HG02885 (cell line): ENCODE data around the gene DIPK1B.

ENCODE experiments used
- ATAC-seq: cut with Tn5 transposase; IDR thresholded peaks from one replicate; pipeline ENCODE4 v1.9.1; 2021; ENCODE audit warnings: mild to moderate bottlenecking; ENCODE audit not compliant: unreplicated experiment, poor library complexity

Gene DIPK1B

GRCh38 chr9:136732444-136733178 lies 20.2 kb downstream of the DIPK1B start:
- ATAC-seq, result no peak

- no peak for ATAC-seq
Observed at GRCh38 chr9:136733611-136734010, 21.2 kb downstream of the DIPK1B start.

DNA sequence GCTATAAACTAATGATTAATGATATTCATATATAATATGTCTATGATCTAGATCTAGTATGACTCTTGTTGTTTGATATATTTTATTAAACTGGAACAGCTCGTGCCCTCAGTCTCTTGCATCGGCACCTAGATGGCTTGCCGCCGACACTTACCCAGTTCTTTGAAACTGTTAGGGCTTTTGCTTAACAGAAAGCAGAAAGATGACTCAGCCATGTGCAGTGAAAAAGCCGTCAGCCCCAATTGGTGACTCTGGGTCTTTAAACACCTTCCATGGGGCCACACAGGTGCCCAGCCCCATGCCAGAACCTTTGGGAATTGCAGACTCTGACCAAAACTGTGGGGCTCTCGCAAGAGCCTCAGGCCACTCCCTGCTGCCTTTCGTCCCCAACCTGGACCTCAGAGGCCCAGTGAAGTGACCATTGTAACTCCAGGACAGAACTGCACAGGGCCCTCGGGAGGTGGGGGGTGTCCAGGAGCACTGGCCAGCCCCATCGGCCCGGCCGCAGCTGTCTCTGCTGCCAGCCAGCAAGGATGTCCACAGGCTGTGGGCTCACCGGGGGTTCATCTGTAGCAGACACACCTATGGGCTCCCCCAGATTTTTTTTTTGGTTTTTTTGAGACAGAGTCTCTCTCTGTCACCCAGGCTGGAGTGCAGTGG lies 22.6 kb downstream of the DIPK1B start:
- ATAC-seq, result no peak

GRCh38 chr9:136735812-136736480 lies 23.6 kb downstream of the DIPK1B start:
- ATAC-seq, result no peak

GRCh38 chr9:136738960-136739359 lies 26.6 kb downstream of the DIPK1B start:
- no peak for ATAC-seq

GRCh38 chr9:136739509-136739908 lies 27.1 kb downstream of the DIPK1B start:
- no peak for ATAC-seq

GRCh38 chr9:136740069-136740468 lies 27.7 kb downstream of the DIPK1B start:
- ATAC-seq, result no peak

DNA sequence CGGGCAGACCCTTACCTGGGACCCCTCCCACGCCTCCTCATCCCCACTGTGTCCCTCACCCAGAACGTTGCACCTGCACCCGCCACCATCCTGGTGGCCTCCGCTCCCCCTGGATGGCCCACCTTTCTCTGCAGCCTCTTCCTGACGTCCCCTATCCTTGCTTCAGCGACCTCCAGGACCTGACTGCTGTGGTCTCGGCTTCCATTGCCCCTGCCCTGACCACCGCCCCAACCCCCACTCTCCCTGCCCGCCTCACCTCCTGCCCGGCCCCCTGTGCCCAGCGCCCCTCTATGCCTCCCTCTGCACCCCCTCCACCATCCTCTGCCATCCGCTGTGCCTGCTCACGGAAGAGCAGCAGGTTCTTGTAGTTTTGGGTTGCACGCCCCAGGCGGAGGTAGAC lies 28.1 kb downstream of the DIPK1B start:
- ATAC-seq, result no peak

DNA sequence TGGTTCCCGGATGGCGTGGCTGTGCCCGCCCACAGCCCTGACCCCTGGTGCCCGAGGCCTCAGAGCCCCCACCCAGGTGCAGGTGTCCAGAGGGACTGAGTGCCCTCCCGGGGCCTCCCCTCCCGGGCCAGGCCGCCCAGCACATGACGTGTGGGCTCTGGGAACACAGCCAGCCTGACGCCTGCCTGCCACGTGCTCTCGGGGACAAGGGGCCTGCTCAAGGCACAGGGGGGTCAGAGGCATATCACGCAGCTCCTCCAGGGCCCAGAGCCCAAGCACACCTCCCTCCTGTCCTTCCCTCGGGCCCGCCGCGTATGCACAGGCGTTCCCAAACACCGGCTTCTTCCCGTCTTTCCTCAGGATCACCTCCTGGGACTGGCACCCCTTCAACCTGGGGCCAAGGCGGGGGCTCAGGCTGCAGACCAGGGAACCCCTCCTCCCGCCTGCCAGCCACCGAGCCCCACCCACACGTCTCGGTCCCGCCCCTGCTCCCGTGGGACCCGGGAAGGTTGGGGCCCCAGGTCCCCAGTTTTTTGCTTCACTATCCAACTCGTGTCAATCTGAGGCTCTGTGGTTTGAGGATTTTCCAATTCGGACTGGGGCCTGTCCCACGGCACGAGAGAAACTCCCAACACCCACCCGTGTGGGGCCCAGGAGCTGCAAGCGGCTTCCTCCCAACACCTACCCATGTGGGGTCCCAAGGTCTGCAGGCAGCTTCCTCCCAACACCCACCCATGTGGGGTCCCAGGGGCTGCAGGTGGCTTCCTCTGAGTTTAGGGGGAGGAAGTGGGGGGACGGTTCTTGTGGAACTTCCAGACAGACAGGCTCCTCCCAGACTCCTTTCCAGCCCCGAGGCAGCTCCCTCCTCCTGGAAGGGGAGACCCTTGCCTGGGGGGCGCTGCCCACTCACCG lies 28.9 kb downstream of the DIPK1B start:
- ATAC-seq, result no peak

- no peak for ATAC-seq
Observed at GRCh38 chr9:136741883-136742571, 29.7 kb downstream of the DIPK1B start.

DNA sequence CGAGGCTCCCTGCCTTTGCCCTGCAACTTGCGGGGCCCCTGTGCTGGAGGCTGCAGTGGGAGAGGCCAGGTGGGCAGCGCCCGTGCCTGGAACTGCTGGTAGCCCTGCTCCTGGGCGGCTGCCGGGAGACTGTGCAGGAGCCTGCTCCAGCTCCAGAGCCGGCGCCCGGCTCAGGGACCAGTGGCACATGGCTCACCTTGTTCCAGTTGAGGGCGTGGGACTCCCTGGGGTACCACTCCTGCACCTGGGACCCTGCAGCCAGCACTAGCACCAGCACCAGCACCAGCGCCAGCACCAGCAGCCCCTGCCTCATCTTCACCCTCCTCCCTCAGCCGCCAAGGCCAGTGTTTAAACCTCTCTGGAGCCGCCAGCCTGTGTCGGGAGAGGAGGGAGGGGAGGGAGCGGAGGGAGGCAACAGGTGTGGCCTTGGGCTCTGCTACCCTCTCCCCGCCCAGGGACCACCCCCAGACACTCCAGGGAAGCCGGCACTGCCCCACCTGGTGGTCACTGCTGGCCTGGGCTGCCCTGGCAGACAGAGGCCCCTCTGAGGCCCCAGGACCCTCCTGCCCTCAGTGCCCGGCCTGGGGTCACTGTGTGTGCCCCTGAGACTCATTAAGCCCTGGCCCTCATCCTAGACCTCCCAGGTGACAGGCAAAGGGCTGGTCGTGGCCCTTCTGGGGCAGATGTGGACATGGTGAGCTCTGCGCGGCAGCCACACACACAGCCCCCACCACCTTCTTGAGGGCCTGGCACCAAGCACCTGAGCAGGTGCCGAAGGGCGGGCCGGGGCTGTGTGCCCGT lies 30.4 kb downstream of the DIPK1B start, which contains the start of gene LCN10:
Gene LCN10 (minus strand): TSS at position 350 of the 801 bp plus-strand sequence. CDS start 37 bp downstream, at position 313.
- no peak for ATAC-seq

GRCh38 chr9:136743639-136744211 lies 31.4 kb downstream of the DIPK1B start:
- no peak for ATAC-seq

GRCh38 chr9:136744773-136745172 lies 32.4 kb downstream of the DIPK1B start:
- ATAC-seq, result no peak

GRCh38 chr9:136745389-136746154 lies 33.2 kb downstream of the DIPK1B start:
- no peak for ATAC-seq

- ATAC-seq, result no peak
Observed at GRCh38 chr9:136746155-136746490, 33.8 kb downstream of the DIPK1B start.

DNA sequence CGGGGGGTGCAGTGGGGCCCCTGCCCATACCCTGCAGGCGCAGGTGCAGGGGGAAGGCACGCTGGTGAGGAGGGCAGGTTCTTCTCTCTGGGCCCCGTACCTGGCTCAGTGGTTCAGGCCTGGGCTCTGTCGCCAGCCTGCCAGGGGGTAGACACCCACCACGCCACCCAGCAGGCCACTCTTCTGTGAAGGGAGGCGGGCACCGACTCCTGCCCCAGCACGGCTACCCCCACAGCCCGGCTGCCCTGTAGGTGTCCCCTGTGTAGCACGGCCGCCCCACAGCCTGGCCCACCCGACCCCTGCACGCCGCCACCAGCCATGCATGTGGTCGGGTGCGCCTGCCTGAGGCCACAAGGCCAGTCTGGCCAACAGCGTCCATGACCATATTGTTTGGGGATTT lies 34.2 kb downstream of the DIPK1B start:
- no peak for ATAC-seq

- ATAC-seq, result no peak
Observed at GRCh38 chr9:136747161-136748060, 35.0 kb downstream of the DIPK1B start.
